ENCODE results near the gene RPL36AL.

- TF ChIP-seq CTCF (IDR thresholded peaks at IDR 0.05; ENCODE audit: insufficient read depth, low read length), result no peak
- no peak for TF ChIP-seq POLR2AphosphoS5 (IDR thresholded peaks at IDR 0.05; ENCODE audit: low read depth)
- no peak for TF ChIP-seq REST (IDR thresholded peaks at IDR 0.05; ENCODE audit: insufficient replicate concordance, low read depth)
- no peak for TF ChIP-seq GABPA (IDR thresholded peaks at IDR 0.05; ENCODE audit: low read depth)
Measured at GRCh38 chr14:49653508-49653907, 33.1 kb upstream of the RPL36AL start.
